AG09309 (cell line): ENCODE data around the gene SUFU.

ENCODE experiments used
- DNase-seq: peaks from one replicate; pipeline ENCODE4 v3.0.0-alpha.2; 2010; ENCODE audit warnings: low read depth
- H3K4me3 ChIP-seq: 2 replicates; pipeline ENCODE4 v1.5.1; 2011; ENCODE audit warnings: mild to moderate bottlenecking, low read depth, low read length, moderate library complexity; ENCODE audit not compliant: control insufficient read depth
- TF ChIP-seq, protein P1 (sequence below): IDR thresholded peaks from 2 replicates; pipeline ENCODE4 v1.5.1; 2011; ENCODE audit warnings: mild to moderate bottlenecking, low read depth, low read length, inconsistent platforms; ENCODE audit not compliant: insufficient read depth, control insufficient read depth; ENCODE audit errors: missing control alignments

The SUFU gene

DNA sequence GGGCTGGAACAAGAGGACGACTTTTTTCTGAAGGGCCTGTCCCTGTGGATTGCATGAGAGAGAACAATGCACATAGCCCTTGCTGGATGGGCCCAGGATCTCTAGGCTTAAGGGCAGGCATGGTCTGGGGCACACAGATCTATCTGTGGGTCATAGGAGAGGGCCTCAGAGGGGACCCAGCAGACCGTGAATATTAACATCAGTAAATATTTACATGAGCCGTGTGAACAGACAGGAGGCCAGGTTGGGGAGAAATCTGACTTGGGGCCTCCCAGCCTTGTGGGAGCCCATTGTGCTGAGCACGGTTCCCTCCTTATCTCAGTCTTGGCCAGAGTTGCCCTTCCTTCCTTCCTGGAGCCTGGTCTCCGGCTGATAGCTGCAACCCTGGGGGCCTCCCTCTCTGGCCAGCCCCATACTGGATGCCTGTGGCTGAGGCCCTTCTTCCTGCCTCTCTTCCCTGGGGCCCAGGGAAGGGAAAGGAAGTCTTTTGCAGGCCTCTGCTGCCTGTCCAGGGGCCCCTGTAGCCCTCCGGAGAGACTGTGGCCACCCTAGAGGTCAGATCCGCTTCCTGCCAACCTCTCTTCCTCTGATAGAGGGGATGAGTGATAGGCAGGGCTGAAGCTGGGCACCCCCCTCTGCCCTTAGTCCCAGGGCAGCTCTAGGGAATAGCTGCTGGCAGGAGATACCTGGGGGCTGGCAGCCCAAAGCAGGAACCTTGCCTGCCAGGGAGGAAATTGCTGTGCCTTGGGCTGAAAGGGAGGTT is 96.0 kb downstream of the SUFU start:
- DNase-seq = no peak
- no peak overlapping the region for H3K4me3 ChIP-seq
- TF ChIP-seq, protein P1, sequence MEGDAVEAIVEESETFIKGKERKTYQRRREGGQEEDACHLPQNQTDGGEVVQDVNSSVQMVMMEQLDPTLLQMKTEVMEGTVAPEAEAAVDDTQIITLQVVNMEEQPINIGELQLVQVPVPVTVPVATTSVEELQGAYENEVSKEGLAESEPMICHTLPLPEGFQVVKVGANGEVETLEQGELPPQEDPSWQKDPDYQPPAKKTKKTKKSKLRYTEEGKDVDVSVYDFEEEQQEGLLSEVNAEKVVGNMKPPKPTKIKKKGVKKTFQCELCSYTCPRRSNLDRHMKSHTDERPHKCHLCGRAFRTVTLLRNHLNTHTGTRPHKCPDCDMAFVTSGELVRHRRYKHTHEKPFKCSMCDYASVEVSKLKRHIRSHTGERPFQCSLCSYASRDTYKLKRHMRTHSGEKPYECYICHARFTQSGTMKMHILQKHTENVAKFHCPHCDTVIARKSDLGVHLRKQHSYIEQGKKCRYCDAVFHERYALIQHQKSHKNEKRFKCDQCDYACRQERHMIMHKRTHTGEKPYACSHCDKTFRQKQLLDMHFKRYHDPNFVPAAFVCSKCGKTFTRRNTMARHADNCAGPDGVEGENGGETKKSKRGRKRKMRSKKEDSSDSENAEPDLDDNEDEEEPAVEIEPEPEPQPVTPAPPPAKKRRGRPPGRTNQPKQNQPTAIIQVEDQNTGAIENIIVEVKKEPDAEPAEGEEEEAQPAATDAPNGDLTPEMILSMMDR = no peak

DNA sequence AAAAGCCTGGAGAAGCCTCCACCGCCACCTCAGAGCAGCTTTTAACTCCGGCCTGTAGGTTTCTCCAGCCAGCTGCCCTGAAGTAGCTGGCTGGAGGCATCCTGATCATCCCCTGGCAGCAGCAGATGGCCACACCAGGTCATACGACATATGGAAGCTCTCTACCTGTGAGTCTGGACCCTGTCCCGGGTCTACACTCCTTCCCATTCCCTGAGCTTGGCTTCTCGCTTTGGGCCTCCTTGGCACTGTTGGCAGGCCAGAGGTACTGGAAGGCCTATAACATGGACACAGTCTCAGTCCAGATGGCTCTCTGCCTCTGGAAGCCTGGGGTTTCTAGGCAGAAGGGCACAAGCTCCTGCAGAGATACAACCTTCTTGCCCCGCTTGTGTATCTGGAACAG is 97.0 kb downstream of the SUFU start:
- DNase-seq = no peak

DNA sequence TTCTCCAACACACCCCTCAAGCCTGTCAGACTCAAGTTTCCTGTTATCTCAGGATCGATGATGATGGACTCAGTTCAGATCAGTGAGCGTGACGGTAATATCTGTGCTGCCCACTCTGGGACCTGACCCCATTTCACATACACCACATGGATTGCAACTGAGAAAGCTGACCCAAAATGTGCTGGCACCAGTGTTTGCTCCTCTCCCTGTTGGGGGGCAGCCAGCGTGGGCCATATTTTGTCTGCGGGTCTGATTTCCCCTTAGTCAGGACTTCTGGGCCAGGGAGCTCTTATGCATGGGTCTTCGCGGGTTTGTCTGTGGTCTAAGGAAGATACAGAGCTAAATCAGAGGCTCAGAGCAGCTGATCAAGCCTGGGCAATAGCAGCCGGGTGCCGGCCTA is 97.9 kb downstream of the SUFU start:
- TF ChIP-seq, protein P1 = no peak
- H3K4me3 ChIP-seq = no peak overlapping the region
- no peak for DNase-seq

More for the DNA sequence above, 97.0 kb downstream of the SUFU start:
- TF ChIP-seq, protein P1 = no peak
- H3K4me3 ChIP-seq = no peak overlapping the region

DNA sequence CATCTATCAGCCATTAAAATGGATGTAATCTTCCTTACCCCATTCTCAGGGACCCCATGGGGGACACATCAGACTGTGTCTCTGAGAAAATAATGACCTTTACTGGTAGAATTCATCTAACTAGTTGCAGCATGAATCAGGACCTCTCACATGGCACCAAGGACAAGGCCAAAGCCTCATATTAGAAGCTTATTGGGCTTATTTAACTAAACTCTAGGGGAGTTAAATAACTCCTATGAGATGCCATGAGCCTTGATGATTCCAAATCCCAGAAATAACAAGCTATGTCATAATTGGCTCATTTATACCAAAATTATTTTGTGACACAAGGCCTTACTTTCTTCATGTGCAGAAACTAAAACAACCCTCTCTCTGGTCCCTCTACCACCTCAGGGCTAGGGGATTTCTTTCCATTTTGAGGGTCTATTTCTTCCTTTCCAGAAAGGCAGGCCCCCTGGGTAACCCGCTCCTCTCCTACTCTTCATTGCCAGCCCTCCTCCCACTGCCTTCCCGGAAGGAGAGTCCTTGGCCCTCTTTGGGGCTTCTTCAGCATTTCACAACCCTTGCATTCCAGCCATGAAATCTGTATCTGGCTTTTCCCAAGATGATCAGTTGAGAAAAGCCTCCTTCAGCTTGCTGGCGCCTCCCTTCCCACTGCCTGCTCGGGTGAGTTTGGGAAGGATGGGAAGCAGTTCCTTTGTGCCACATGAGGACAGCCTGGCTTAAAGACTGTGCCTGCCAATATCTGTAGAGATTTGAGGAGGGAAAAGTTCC is 98.7 kb downstream of the SUFU start:
- TF ChIP-seq, protein P1 = no peak

DNA sequence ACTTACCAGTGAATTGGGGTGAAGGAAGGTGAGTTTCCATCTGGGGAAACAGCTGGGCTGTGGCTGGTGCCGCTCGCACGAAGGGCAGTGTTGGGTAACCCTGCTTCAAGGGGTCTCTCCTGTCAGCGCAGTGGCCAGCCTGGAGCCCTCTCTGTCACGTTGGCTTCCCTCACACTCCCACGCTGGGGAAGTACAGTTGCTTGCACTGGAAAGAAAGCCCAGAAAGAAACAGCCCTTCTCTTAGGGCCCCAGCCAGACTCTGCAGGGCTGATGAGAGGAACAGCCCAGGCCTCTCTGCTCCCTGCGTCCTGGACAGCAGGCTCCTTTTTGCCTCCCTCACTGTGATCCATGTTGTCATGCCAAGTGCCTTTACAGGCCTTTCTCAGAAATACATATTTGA is 100.2 kb downstream of the SUFU start:
- DNase-seq = no peak
- no peak overlapping the region for H3K4me3 ChIP-seq
- TF ChIP-seq, protein P1 = no peak

More for the DNA sequence above, 98.7 kb downstream of the SUFU start:
- no peak for DNase-seq
- no peak overlapping the region for H3K4me3 ChIP-seq

DNA sequence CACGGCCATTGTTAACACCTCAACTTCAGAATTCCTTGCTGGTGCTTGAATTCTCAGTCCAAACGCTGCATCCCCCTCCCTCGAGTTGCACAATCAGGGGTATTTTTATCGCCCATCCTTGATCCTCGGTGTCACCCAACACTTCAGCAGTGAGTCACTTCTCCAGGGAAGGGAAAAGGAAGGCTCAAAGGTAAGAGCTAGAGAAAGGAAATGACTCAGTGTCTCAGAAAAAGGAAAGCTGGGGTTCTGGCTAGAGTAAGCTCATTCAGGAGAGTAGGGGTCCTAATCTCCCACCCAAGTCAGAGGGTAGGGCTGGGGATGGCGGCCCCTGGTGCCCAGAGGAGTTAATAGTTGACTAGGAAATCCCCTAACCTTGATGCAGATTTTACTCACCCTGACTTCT is 100.7 kb downstream of the SUFU start:
- H3K4me3 ChIP-seq = no peak overlapping the region
- TF ChIP-seq, protein P1 = no peak
- DNase-seq = no peak
